Prostate gland (tissue), 2 donors: ENCODE data around the gene FFAR4.

ENCODE experiments used
- CTCF ChIP-seq, 4 experiments: fragments of 200-600 bp in 2 of 4; fragments of 450-650 bp in 2 of 4; sonication (generic) in 2 of 4; IDR thresholded peaks; 1 replicate in 3 of 4; 2 replicates in 1 of 4; pipeline ENCODE4 v1.5.1; 2016 to 2019; ENCODE audit warnings: antibody characterized with exemption in 4 of 4, mild to moderate bottlenecking in 2 of 4, moderate library complexity in 2 of 4
- POLR2A ChIP-seq: fragments of 450-650 bp; IDR thresholded peaks from one replicate; pipeline ENCODE4 v1.6.1; 2016; ENCODE audit warnings: antibody characterized with exemption, mild to moderate bottlenecking
- POLR2AphosphoS5 ChIP-seq: sonication (generic); formaldehyde crosslinking; IDR thresholded peaks from one replicate; pipeline ENCODE4 v1.6.1; 2017; ENCODE audit warnings: antibody characterized with exemption

- TF ChIP-seq CTCF (IDR thresholded peaks at IDR 0.05) (no peak), POLR2A (no peak), POLR2AphosphoS5 (no peak)
Observed at GRCh38 chr10:93593749-93594148, 27.3 kb downstream of the FFAR4 start.
